Smooth muscle cell of the umbilical artery (primary cell): ENCODE results near the gene FKBP1C. TPM values are rescaled to one million over a fixed set of nuclear protein-coding genes. Genes with fewer than 3 reads are reported as not detected.

ENCODE experiments used
- total RNA-seq: library from RNA; depleted of rRNA; stranded (reverse); fragments of >200 nt; gene quantifications from 2 replicates; pipeline ENCODE4 v1.2.3, GENCODE V29; 2014

The FKBP1C gene
- 0.46 TPM in 1 of 2 replicates, not detected in the other for total RNA-seq

GRCh38 chr6:63211343-63211742 is at the start of gene FKBP1C:
FKBP1C (plus strand) TSS chr6:63211469.

Other genes with a start within 250 kb of the FKBP1C start
- gene LGSN, start 108.5 kb downstream of the FKBP1C start, total RNA-seq, result under 0.01 TPM in 1 of 2 replicates, not detected in the other